Heart left ventricle (tissue), 16 donors: Measurements from ENCODE around the gene TNFRSF1B. TPM values are rescaled to one million over a fixed set of nuclear protein-coding genes. Genes with fewer than 3 reads are reported as not detected.

Source experiments
- ATAC-seq, 4 donors: fragments of 200-7000 bp; cut with Tn5 transposase; one replicate each; pipeline ENCODE4 v1.9.1; 2020 to 2022; ENCODE audit warnings: moderate library complexity in 4 of 4, mild to moderate bottlenecking in 3 of 4, moderate number of reproducible peaks in 1 of 4
- DNase-seq, 5 donors: peaks; one replicate each; pipeline ENCODE4 v3.0.0-alpha.2; 2020
- H3K27ac ChIP-seq, 12 donors: fragments of 200-600 bp; sonication (generic) in 4 of 12; one replicate each; pipeline versions ENCODE4 v1.5.0 to v1.8.0; 2016 to 2022; ENCODE audit warnings: mild to moderate bottlenecking in 2 of 12
- H3K27me3 ChIP-seq, 9 donors: fragments of 200-600 bp; sonication (generic) in 2 of 9; one replicate each; pipeline versions ENCODE4 v1.5.1 to v1.8.0; 2016 to 2022; ENCODE audit warnings: mild to moderate bottlenecking in 3 of 9
- H3K36me3 ChIP-seq, 9 donors: fragments of 200-600 bp; sonication (generic) in 2 of 9; one replicate each; pipeline versions ENCODE4 v1.5.0 to v1.8.0; 2018 to 2022; ENCODE audit warnings: mild to moderate bottlenecking in 2 of 9
- H3K4me1 ChIP-seq, 12 donors: fragments of 200-600 bp; sonication (generic) in 4 of 12; one replicate each; pipeline versions ENCODE4 v1.5.0 to v1.8.0; 2016 to 2022; ENCODE audit warnings: mild to moderate bottlenecking in 3 of 12
- H3K4me3 ChIP-seq, 12 donors: fragments of 200-600 bp; sonication (generic) in 4 of 12; one replicate each; pipeline versions ENCODE4 v1.5.0 to v1.8.0; 2017 to 2022; ENCODE audit warnings: mild to moderate bottlenecking in 9 of 12, moderate library complexity in 4 of 12
- H3K9me3 ChIP-seq, 12 donors: fragments of 200-600 bp; sonication (generic) in 4 of 12; one replicate each; pipeline versions ENCODE4 v1.5.0 to v1.8.0; 2016 to 2022; ENCODE audit warnings: mild to moderate bottlenecking in 1 of 12
- CTCF ChIP-seq, 12 donors: fragments of 200-600 bp; sonication (generic) in 4 of 12; IDR thresholded peaks; one replicate each; pipeline versions ENCODE4 v1.5.0 to v1.8.0; 2018 to 2022; ENCODE audit warnings: antibody characterized with exemption in 12 of 12, mild to moderate bottlenecking in 5 of 12
- POLR2A ChIP-seq, 2 donors: fragments of 450-650 bp; IDR thresholded peaks; one replicate each; pipeline ENCODE4 v1.6.1; 2017; ENCODE audit warnings: antibody characterized with exemption in 2 of 2, mild to moderate bottlenecking in 2 of 2, moderate library complexity in 2 of 2
- WGBS, 4 donors: extraction: QIAGEN DNeasy Blood & Tissue Kit in 2 of 4; methylation state at CpG; one replicate each; pipeline versions ENCODE4 v1.1.5 to v1.1.7; 2013 to 2018; 5-methylcytosine and 5-hydroxymethylcytosine counted together
- intact Hi-C, 10 donors: fragments of 100-400 bp; cut with DNase I; formaldehyde crosslinking; loops; one replicate each; pipeline versions ENCODE4 v1.11.1 to v1.14.2; 2022
- long read RNA-seq, 3 donors: library from polyadenylated mRNA; unstranded; transcript quantifications; one replicate each; pipeline ENCODE4 v2.0.0, GENCODE V29; 2020 to 2021
- polyA plus RNA-seq, 2 donors: library from polyadenylated mRNA; stranded (reverse); fragments of 200-250 nt; gene quantifications; one replicate each; pipeline ENCODE4 v1.2.3, GENCODE V29; 2013
- total RNA-seq, 9 donors: library from RNA; depleted of rRNA in 2 of 9; stranded (reverse); fragments of >200 nt in 2 of 9; fragmentation: NEBNext Ultra II Directional in 3 of 9; extraction: Animal tissue kit (Norgen Biotek cat#: 25700) in 3 of 9; gene quantifications; one replicate each; pipeline versions ENCODE4 v1.1.0 to v1.2.4, GENCODE V29; 2016 to 2023
- donor health status: ischemic (EF 13 %, LVEDD 7.1; RV severe dilation, severe dysfunction).
- donor health status: healthy with polysubstance abuse.
- donor health status: DM: no; HTN: yes; CAD: no.
- donor health status: DM: no; HTN: no; CAD: no.
- donor health status: ischemic (EF 25% LVEDD 6.9; RV normal size, moderate dysfunction).
- donor health status: ischemic (EF 25% LVEDD 5.7; RV mildly dilated, moderate dysfunction).
- donor health status: healthy.
- donor health status: DM: yes; HTN: yes; CAD: no.
- donor health status: ischemic (EF 35%, LVEDD 5.7; RV mildly dilated, moderate dysfunction).
- donor health status: nonischemic (EF 11% LVEDD 7.7; RV severe dilation, severe dysfunction).
- donor health status: DM: yes; HTN: yes; CAD: no.
- donor health status: PGD.
- donor health status: ischemic (EF 29% LVEDD 5.4; RV normal size, mild dysfunction).
- donor health status: nonischemic (EF 23%, LVEDD 6.1; RV moderate dilation, normal function).

The TNFRSF1B gene
- total RNA-seq, result 10 to 100 TPM; 11.2 to 71.0 (median 16.6) TPM
- polyA plus RNA-seq, result 10 to 100 TPM in 1 of 2 donors, 1 to 10 TPM in 1; 8.6 to 14.9 TPM
- long read RNA-seq, donor 1, transcript TNFRSF1B-201 (10 exons, 3,683 nt), result major isoform, 7 of 17 reads
- long read RNA-seq, donor 1, partial matches to known transcripts, result 4 of 17 reads
- long read RNA-seq, donor 1, other reads (novel, unspliced or antisense), result 6 of 17 reads
- long read RNA-seq, donor 2, transcript TNFRSF1B-201 (10 exons, 3,683 nt), result major isoform, 31 of 53 reads
- long read RNA-seq, donor 2, partial matches to known transcripts, result 18 of 53 reads
- long read RNA-seq, donor 2, other reads (novel, unspliced or antisense), result 4 of 53 reads
- long read RNA-seq, donor 3, transcript TNFRSF1B-201 (10 exons, 3,683 nt), result major isoform, 11 of 18 reads
- long read RNA-seq, donor 3, partial matches to known transcripts, result 1 of 18 reads
- long read RNA-seq, donor 3, other reads (novel, unspliced or antisense), result 6 of 18 reads

- peaks cover 0 to 8% (median 0%) of the 10 kb centered on the region in 9 donors for H3K27me3 ChIP-seq
- H3K36me3 ChIP-seq, result peaks cover 0 to 22% (median 0%) of the 10 kb centered on the region in 9 donors
- TF ChIP-seq CTCF (IDR thresholded peaks at IDR 0.05) (no peak), POLR2A (IDR thresholded peaks at IDR 0.05) (peak in 1 of 2 donors; percentile 97)
- peak; percentile 22 to 68 (median 61) for ATAC-seq
- H3K4me1 ChIP-seq, result peaks cover 8 to 82% (median 37%) of the 10 kb centered on the region in 12 donors
- H3K9me3 ChIP-seq, result no peaks in the 10 kb centered on the region
- intact Hi-C loops, result loop anchor here in 2 of 10 donors (2.0 to 5.0 kb wide), 3 partner anchors 18 to 40 kb away; no protein-coding TSS in a partner anchor
- DNase-seq, result peak; percentile 75 to 91 (median 83)
- WGBS, 4 donors, result 2 to 4% (median 3%) methylated on average over 8 to 79 of the region's 79 CpGs
- peak within 1 kb of the TSS; percentile 86 to 96 (median 94) for H3K27ac ChIP-seq
- peak within 1 kb of the TSS; percentile 71 to 99 (median 86) for H3K4me3 ChIP-seq
Observed at GRCh38 chr1:12166834-12167492, at the start of gene TNFRSF1B. Gene TNFRSF1B (plus strand): TSS chr1:12166991. CDS start chr1:12167092, 101 bp downstream.

- Histone ChIP-seq H3K9me3 (no peaks in the 10 kb centered on the region), H3K4me1 (peaks cover 4 to 18% (median 14%) of the 10 kb centered on the region in 12 donors), H3K27ac (peak overlapping the region in 1 of 12 donors; percentile 16), H3K27me3 (peaks cover 0 to 6% (median 0%) of the 10 kb centered on the region in 9 donors), H3K4me3 (no peak overlapping the region), H3K36me3 (no peaks in the 10 kb centered on the region)
- intact Hi-C loops, result no loop called here
- TF ChIP-seq CTCF (IDR thresholded peaks at IDR 0.05), result no peak
- TF ChIP-seq POLR2A (IDR thresholded peaks at IDR 0.05), result no peak
- ATAC-seq (no peak), DNase-seq (peak in 1 of 5 donors; percentile 1)
- WGBS, 4 donors, result 68 to 75% (median 70%) methylated on average over 12 of the region's 12 CpGs
Observed at GRCh38 chr1:12121212-12122003, 45.4 kb upstream of the TNFRSF1B start.

- TF ChIP-seq CTCF (IDR thresholded peaks at IDR 0.05) (no peak), POLR2A (IDR thresholded peaks at IDR 0.05) (no peak)
- intact Hi-C loops, result no loop called here
- Histone ChIP-seq H3K36me3 (no peaks in the 10 kb centered on the region), H3K4me3 (no peak overlapping the region), H3K27me3 (peaks cover 0 to 6% (median 0%) of the 10 kb centered on the region in 9 donors), H3K27ac (no peak overlapping the region), H3K4me1 (peaks cover 4 to 30% (median 14%) of the 10 kb centered on the region in 12 donors), H3K9me3 (no peaks in the 10 kb centered on the region)
- ATAC-seq, result no peak
- no peak for DNase-seq
- 51 to 71% (median 57%) methylated on average over 6 to 8 of the region's 8 CpGs for WGBS, 4 donors
Observed at GRCh38 chr1:12123172-12123571, 43.6 kb upstream of the TNFRSF1B start.
